Stimulated activated CD4-positive, alpha-beta T cell treated with anti-CD3 and anti-CD28 coated beads, TNF-alpha, amount 100 ng/mL, for 4 hours (primary cell): Measurements from ENCODE around the gene ZSWIM6.

ENCODE experiments used
- DNase-seq, 3 experiments: peaks; one replicate each; pipeline ENCODE4 v3.0.0-alpha.2; 2020; ENCODE audit warnings: low read depth in 3 of 3

ZSWIM6 gene

DNA sequence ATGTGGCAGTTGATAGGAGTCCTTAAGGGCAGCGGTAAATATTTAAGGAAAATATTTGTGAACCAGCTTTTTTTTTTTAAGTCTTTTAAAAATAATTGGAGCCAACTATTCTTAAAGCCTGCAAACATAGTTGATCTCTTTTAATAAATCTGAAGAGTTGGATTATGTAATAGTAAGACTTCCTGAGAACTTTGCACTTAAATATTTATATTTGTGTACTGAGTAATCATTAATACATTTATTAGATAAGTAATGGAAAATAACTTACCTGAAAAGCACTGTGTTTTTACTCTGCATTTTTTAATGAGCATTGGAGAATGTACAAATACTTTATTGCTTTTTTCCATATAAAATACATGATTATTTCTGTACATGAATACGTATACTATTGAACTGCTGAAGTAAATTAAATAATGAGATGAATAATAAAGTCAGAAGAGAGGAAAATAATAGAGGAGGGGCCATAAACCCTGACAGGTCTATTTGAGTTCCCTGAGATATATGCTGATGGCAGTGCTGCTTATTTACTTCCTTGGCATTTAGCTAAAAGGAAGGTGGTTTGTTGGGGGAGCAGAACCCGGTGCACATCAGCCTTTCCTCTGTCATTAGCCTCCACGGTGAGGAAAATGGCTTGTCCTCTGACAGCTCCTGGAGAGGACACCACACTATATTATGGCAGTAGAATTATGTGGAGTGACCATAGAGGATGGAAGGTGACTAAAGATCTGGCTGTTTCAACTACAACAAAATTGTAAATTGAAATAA lies 148.0 kb downstream of the ZSWIM6 start:
- no peak for DNase-seq

DNA sequence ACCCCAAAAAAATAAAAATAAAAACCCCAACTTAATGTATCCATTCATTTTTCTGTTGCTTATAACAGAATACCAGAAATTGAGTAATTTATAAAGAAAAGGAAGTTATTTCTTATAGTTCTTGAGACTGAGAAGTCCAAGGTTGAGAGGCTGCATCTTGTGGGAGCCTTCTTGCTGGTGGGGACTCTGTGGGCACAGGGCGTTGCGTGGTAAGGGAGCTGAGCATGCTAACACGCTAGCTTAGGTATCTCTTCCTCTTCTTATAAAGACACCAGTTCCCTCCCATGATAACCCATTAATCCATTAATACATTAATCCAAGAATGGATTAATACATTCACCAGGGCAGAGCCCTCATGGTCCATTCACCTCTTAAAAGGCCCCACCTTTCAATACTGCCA lies 150.9 kb downstream of the ZSWIM6 start:
- no peak for DNase-seq

DNA sequence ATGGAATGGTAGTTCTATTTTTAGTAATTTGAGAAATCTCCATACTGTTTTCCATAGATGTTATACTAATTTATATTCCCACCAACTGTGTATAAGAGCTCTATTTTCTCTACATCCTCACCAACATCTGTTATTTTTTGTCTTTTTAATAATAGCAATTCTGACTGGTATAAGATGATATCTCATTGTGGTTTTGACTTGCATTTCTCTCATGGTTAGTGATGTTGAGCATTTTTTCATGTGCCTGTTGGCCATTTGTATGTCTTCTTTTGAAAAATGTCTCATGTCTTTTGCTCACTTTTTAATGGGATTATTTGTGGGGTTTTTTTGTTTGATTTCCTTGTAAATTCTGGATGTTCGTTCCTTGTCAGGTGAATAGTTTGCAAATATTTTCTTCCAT lies 154.4 kb downstream of the ZSWIM6 start:
- DNase-seq: no peak

DNA sequence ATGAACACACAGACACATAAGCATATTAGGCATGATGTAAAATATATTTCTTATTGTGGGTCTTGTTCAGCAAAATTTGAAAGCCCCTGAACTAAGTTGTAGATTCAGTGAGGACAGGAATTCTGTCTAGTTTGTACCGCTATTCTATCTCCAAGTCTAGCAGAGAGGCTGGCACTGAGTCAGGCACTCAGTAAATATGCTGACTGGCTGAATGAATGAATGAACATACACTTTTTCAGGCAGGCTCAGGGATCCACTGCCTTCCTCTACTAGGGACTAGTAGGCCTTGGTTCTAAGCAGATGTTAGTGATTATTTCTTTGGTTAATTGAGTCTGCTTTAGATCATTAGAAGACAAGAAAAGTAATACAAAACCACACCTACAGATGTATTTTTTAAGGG lies 157.5 kb downstream of the ZSWIM6 start:
- no peak for DNase-seq

DNA sequence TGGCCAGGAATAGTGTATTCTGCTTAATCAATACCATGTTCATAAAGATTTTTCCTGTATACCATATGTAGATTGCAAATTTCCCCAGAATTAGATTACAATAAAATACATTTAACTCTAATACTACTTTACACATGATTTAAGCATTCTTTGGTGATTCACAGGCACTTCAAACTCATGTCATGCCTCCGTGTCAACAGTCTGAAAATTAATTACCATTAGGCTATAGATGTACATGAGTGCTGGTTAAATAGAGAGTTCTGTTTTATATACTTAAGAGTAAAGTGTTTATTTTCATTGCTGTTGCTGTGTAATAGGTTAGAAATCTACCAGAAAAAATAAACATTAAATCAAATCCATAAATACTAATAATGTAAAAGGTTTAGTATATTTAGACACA lies 159.8 kb downstream of the ZSWIM6 start:
- DNase-seq: no peak

DNA sequence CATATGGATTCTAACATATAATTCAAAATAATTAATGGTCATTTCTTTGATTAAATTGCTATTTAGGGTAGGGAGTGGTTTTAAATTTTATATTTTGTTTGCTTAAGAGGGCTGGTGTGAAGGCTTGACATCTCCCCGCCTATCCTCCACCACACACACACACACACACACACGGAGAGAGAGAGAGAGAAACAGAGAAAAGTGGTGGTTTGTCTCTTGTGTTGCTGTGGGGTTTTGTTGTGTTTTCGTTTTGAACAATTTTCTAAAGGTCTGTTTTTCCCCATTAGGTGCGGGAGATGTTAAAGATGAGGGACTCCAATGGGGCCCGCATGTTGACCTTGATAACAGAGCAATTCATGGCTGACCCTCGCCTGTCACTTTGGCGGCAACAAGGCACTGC lies 161.9 kb downstream of the ZSWIM6 start:
- no peak for DNase-seq

DNA sequence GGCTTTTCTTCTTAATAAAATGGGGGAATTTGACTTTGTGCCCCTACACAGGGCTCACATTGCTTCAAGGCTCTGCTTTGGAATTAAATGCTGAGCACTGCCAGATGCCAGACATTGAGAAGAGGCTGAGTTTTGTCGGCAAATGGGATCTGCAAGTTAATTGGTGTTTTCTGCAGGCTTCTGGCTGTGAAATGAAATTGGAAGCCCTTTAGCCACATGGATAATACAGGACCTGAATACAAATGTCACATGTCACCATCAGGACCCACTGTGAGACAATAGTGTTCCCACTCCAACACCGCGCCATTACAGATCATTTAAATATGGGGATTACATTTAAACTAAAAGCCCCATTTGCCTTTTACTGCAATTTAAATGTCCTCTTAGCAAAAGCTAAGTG lies 164.4 kb downstream of the ZSWIM6 start:
- DNase-seq: no peak

DNA sequence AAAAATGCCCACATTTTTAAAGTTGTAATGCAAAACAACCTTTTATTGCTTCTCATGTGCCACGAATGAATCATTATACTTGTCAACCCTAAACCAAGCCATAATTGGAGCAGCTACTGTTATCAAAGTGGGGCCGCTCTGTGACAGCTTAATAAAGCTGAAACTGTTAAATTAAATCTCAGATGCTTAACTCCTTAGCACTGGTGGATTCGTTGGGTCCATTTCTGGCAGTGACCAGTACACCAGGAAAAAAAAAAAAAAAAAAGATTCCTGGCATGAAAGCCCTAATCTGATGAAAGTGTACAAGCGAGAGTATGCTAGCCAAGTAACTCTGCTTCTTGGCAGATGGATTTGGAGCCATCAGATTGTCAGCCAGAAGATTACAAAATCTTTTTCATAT lies 164.8 kb downstream of the ZSWIM6 start:
- no peak for DNase-seq

DNA sequence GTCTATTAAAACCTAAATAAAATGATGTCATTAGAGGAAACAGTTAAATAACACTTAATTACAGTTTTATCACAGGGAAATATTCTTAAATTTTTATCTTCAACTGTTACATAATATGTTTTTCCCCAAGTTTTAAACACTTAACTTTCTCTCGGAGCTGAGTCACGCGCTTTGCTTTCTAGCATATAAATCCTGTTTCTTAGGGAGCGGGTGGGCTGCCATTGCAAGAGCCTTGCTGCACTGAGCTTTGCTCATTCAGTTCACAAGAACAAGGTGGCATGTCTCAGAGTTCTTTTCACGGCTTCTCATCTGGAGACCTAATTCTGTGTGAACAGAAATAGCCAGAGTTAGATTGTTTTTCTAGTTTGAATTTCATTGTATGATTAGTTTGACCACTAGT lies 166.1 kb downstream of the ZSWIM6 start:
- DNase-seq: no peak

DNA sequence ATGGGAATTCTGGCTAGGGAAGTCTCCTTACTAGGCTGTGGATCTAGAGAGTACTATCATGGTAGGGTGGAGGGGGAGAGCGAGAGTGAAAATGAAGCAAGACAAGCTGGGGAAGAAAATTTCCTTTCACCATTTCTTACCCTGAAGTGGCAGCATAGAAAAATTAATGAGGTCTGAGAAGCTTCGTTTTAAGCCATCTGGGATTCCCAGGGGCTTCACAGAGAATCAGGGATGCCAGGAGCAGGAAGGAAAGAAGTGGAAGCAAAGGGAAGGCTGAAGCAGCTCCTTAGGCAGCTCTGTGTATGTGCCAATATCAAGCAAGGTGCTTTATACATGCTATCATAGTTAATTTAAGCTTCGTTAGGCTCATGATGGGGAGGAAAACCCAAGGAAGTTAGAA lies 169.9 kb downstream of the ZSWIM6 start:
- no peak for DNase-seq

DNA sequence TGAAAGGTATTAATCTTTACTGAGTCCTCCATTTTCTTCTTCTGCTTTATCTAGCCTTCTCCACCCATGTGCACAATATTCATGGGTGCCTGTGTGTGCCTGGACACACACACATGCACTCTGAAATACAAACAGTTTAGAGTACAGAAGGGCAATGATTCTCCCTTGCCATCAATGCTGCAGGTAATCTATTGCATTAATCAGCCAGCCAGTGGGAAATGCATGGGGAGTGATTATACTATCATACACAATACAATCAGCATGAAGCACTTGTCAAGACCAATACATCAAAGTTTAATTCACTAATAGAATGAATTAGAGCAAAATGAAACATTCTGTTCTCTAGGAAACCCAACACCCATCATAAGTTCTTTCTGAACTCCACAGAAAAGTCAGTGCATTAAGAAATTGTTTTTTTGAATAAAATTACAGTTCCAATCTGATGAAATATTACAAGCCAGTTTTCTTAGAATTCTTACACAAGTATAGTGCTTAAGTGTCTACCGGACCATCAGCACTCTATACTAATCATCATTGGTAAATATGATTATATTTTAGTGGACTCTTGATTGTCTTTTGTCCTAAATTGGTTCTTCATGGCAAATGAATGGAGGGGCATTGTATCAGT lies 172.2 kb downstream of the ZSWIM6 start:
- no peak for DNase-seq

DNA sequence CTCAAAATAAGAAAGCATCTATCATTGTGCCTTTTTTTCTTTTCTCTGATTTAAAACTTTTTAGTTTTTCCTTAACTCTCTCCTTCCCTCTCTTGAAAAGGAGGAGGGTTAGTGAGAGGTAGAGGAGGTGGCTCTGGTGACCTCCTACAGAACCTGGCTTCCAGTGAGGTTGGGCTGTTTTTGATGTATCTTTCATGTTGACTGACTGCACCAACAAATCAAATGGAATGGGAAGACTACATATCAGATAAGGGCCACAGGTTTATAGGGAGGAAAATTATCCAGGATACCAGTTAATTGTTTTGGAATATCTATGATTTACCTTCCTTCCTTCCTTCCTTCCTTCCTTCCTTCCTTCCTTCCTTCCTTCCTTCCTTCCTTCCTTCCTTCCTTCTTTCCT lies 173.2 kb downstream of the ZSWIM6 start:
- no peak for DNase-seq

DNA sequence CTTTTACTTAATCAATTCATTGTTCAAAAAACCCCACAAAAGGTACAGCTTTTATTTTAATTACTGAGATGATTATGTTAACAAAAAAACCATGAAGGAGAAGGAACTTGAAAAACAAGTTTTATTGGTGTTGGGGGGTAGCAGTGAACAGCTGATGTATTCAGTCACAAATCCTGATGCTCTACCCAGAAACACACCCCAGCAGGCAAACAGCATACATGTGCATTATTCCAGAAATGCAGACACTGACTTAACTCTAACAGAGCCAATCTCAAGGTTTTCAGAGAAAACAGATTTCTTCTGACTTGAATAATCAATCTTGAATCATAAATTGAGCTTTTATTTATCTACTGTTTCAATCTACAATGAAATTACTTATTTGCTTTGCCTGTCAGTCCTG lies 175.2 kb downstream of the ZSWIM6 start:
- no peak for DNase-seq

DNA sequence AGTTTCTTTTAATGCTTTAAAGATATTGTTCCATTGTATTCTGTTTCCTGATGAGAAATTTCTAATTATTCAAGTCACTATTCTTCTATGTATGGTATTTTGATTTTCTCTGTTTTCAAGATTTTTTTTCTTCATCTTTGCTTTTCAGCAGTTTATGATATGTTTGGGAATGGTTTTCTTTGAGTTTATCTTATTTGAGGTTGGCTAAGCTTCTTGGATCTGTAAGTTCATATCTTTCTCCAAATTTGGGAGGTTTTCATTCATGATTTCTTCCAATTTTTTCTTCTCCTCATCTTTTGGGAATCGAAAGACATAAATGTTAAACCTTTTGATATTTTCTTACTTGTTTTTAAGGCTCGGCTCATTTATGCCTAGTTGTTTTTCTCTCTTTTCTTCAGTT lies 184.9 kb downstream of the ZSWIM6 start:
- DNase-seq: no peak

DNA sequence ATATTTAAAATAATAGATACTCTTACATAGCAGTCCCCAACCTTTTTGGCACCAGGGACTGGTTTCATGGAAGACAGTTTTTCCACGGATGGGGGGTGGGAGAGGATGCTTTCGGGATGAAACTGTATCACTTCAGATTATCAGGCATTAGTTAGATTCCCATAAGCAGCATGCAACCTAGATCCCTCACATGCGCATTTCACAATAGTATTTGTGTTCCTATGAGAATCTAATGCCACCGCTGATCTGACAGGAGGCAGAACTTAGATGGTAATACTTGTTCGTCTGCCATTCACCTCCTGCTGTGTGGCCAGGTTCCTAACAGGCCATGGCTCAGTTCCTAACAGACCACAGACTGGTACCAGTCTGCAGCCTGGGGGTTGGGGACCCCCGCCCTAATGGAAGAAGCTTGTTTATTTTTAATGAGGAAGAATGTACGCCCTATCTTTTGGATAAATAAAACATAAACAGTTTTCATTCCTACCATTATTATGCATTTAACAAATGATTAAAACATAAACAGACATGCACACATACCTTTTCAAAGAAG lies 187.7 kb downstream of the ZSWIM6 start:
- no peak for DNase-seq

DNA sequence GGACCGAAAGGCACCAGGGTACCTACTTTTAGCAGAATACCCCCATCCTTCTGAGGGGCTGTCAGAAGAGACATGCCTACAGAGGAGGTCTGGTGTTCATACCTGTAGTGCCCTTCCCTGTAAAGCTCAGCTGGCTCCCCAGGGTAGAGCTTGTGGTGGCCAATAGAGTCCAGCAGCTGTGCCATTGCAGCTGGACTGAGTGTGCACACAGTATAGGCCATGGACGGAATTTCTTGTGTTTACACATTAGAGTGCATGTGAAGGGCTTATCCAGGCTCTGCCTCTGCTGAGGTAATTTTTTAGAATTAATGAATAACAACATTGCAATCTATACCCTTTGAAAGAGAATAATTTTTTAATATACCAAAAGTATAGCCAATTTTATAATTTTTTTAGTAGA lies 191.0 kb downstream of the ZSWIM6 start:
- DNase-seq: no peak

DNA sequence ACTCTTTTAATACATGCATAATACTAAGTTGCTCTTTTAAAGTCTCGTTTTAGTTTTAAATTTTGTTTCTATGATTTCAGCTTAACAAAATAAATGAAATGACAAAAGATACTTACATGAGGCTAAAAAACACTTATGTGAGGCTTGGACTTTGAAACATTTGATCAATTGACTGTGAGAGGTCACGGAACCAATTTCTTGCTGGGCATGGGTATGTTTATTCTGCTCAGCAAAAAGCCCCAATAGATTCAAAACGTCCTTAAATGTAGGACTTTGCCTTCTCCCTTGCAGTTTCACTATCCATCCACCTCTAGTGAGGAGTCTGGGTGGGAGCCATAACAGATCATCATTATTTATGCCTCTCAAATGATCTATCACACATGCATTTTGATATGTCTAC lies 191.9 kb downstream of the ZSWIM6 start:
- no peak for DNase-seq

DNA sequence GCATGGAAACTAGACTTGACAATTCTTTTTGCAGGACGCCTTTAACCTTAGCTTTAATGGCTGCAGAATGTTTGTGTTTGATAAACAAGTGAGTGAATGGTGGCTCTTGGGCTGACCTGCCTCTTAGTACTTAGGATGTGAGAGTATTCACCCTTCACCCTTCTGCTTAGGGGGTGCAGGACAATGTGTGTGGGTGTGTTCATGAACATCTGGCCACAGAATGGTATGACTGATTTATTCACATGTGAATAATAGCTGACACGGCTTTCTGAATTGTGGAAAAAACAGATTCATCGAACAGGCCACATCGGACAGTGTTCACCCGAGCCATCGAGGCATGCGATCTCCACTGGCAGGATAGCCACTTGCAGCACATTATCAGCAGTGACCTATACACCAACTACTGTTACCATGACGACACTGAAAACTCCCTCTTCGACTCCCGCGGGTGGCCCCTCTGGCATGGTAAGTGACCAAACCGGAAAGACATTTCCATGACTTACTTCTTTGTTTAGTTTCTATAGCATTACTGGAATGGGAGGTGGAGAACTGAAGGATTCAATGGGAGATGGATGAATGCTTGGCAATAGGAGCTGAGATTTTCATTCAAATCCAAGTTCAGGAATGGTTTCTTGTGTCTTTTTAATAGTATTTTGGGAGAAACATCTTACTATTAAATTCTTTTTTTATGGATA lies 193.6 kb downstream of the ZSWIM6 start:
- DNase-seq: no peak

DNA sequence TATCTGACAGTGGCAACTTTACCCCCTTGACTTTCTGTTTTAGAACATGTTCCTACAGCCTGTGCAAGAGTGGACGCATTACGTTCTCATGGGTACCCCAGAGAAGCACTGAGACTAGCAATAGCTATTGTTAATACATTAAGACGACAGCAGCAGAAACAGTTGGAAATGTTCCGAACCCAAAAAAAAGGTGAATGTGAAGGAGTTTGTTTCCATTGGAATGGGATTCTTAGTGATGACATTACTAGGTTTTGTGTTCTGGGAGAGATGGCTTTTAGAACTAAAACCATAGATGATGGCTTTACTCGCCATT lies 194.1 kb downstream of the ZSWIM6 start:
- DNase-seq: no peak

DNA sequence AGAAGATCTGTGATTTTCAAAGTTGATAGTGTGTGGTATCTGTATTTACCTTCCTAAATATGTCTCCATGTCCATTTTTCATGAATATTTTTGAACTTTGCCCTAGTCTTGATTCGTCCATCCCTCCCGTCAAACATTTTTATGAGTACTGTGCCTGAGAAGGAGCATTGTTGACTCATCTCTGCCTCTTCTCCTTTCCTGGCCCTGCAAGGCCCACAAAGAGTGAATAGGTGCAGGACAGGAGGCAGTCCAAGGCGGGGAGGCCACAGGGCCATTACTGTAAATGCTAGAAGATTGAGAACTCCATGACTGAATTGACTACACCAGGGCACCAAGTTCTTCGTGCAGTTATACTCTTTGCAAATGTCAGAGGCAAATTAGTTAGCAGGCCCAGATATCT lies 200.9 kb downstream of the ZSWIM6 start:
- no peak for DNase-seq

DNA sequence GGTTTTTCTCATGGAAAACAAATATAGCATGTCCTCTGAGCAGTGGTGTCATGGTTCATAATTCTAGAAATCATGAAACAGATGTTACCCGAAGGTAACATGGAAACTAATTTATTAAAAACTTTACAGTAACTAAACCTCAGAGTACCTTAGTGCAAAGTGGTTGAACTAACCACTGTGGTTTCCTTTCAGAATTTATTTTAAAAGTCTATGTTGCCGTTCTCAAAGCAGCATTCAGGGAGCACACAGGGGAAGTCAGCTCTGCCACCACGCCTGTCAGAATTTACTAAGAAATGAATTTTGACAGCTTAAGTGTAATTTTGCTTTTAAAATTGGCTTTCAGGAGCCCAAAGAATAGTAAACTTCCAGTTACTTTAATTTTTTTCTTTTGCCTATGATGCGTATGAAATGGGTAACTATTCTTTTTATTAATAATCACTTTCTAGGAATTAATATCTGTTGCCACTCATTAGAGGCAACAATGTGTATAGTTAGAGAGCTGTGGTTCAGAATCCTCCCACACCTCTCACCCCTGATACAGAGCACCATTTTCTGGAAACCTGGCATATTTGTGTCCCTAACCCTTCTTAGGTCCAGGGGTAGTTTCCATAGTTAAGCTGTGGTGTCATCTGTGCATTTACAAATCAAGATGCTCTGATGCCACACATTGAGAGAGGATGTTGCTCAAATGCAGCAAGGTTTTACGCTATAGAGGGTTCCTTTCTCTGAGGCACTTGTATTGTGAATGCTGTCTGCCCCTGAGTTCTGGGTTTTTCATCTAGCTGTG lies 202.6 kb downstream of the ZSWIM6 start:
- no peak for DNase-seq

DNA sequence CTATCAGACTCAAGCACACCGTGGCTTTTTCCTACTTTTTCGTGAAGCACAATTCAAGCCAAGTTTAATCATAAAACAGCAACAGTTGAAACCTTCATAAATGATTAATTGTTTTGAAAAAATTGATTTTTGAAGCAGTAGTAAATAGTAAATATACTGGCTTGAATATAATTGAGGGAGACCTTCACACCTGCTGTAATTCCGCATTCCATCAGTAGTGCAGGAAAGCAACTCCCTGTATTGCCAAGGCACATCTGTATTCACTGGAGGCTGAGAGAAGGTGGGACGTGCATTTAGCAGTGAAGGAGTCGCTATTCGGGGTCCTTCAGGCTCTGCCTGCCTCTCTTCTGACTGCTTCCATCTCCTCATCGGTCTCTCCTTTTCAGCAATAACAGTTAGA lies 203.8 kb downstream of the ZSWIM6 start:
- DNase-seq: no peak
